ENCODE measurements around the gene NRG3.

NRG3 gene

DNA sequence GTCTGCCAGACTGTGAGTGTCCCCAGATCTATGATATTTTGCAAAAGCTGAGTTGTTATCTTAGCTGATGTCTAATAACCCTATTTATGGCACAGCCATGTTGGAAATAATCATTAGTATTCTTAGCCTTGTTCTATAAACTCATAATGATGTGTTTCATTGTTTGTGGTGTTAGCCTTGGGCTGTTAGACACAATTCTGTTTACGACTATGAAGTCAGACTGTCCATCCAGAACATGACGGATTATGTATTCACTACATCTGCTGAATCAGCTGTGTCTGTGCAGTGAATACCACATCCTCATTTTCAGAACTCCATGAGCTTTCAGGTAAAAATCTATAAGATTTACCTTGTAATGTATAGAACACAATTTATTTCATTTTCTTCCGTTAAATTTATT, 577.1 kb downstream of the NRG3 start:
- no peak overlapping the region for H3K4me3 ChIP-seq (ENCODE audit: low read depth, low read length, poor library complexity, severe bottlenecking)
- H3K4me1 ChIP-seq (ENCODE audit: insufficient read depth, low read length, severe bottlenecking): peaks cover 75% of the 10 kb centered on the region
- no peaks in the 10 kb centered on the region for H3K9me3 ChIP-seq (ENCODE audit: low read length)
- 0 out of 2 replicates have a peak overlapping the region, but pooled peaks have one; percentile 7 for H2AFZ ChIP-seq (ENCODE audit: low read length)
- peak overlapping the region; percentile 26; the same call in 1 of the 2 replicates for H3K4me2 ChIP-seq (ENCODE audit: low read length)
- H3K79me2 ChIP-seq (ENCODE audit: insufficient read depth, low read length): no peaks in the 10 kb centered on the region
- H3K36me3 ChIP-seq (ENCODE audit: insufficient read depth, low read length): no peaks in the 10 kb centered on the region
- H3K9ac ChIP-seq (ENCODE audit: low read length): peak overlapping the region; percentile 10; the same call in 1 of the 2 replicates
- no peaks in the 10 kb centered on the region for H3K27me3 ChIP-seq (ENCODE audit: insufficient read depth, low read length)
- TF ChIP-seq, protein P1, sequence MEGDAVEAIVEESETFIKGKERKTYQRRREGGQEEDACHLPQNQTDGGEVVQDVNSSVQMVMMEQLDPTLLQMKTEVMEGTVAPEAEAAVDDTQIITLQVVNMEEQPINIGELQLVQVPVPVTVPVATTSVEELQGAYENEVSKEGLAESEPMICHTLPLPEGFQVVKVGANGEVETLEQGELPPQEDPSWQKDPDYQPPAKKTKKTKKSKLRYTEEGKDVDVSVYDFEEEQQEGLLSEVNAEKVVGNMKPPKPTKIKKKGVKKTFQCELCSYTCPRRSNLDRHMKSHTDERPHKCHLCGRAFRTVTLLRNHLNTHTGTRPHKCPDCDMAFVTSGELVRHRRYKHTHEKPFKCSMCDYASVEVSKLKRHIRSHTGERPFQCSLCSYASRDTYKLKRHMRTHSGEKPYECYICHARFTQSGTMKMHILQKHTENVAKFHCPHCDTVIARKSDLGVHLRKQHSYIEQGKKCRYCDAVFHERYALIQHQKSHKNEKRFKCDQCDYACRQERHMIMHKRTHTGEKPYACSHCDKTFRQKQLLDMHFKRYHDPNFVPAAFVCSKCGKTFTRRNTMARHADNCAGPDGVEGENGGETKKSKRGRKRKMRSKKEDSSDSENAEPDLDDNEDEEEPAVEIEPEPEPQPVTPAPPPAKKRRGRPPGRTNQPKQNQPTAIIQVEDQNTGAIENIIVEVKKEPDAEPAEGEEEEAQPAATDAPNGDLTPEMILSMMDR (IDR thresholded peaks at IDR 0.05; ENCODE audit: low read length): no peak
- no peak for TF ChIP-seq EZH2 (IDR thresholded peaks at IDR 0.05; ENCODE audit: borderline replicate concordance, low read length)
- H4K20me1 ChIP-seq (ENCODE audit: insufficient read depth, low read length): no peaks in the 10 kb centered on the region
- no peaks in the 10 kb centered on the region for H3F3A ChIP-seq (ENCODE audit: insufficient read depth, low read length)
- H3K9me2 ChIP-seq (ENCODE audit: low read depth, low read length): no peaks in the 10 kb centered on the region
- H3K27ac ChIP-seq (ENCODE audit: low read depth, low read length, poor library complexity, severe bottlenecking): peak overlapping the region; percentile 82

DNA sequence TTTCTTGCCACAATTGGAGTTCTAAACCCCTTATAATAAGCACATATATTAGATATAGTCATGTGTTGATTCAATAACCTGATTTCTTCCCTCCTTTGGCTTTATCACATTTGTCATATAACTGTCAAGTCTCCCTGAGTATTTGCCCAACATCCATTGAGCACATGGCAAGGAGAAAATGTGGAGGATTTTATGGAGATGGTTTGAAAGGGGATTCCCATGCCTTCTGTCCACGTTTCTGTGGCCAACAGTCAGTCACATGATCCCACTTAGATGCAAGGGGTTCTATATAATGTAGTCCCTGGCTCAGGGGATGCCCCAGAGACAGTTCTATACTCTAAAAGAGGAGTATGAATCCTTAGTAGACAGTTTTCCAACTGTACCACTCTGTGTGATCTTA, 577.7 kb downstream of the NRG3 start:
- H3K9ac ChIP-seq (ENCODE audit: low read length): no peak overlapping the region
- H3K4me3 ChIP-seq (ENCODE audit: low read depth, low read length, poor library complexity, severe bottlenecking): no peak overlapping the region
- no peaks in the 10 kb centered on the region for H3K36me3 ChIP-seq (ENCODE audit: insufficient read depth, low read length)
- no peak overlapping the region for H3K4me2 ChIP-seq (ENCODE audit: low read length)
- no peak for TF ChIP-seq EZH2 (IDR thresholded peaks at IDR 0.05; ENCODE audit: borderline replicate concordance, low read length)
- TF ChIP-seq, protein P1 (IDR thresholded peaks at IDR 0.05; ENCODE audit: low read length): no peak
- H3K9me3 ChIP-seq (ENCODE audit: low read length): no peaks in the 10 kb centered on the region
- no peaks in the 10 kb centered on the region for H3K79me2 ChIP-seq (ENCODE audit: insufficient read depth, low read length)
- no peaks in the 10 kb centered on the region for H3F3A ChIP-seq (ENCODE audit: insufficient read depth, low read length)
- H3K4me1 ChIP-seq (ENCODE audit: insufficient read depth, low read length, severe bottlenecking): peaks cover 81% of the 10 kb centered on the region
- no peaks in the 10 kb centered on the region for H3K9me2 ChIP-seq (ENCODE audit: low read depth, low read length)
- no peaks in the 10 kb centered on the region for H3K27me3 ChIP-seq (ENCODE audit: insufficient read depth, low read length)
- H2AFZ ChIP-seq (ENCODE audit: low read length): no peak overlapping the region
- H4K20me1 ChIP-seq (ENCODE audit: insufficient read depth, low read length): no peaks in the 10 kb centered on the region
- peak overlapping the region; percentile 82 for H3K27ac ChIP-seq (ENCODE audit: low read depth, low read length, poor library complexity, severe bottlenecking)

DNA sequence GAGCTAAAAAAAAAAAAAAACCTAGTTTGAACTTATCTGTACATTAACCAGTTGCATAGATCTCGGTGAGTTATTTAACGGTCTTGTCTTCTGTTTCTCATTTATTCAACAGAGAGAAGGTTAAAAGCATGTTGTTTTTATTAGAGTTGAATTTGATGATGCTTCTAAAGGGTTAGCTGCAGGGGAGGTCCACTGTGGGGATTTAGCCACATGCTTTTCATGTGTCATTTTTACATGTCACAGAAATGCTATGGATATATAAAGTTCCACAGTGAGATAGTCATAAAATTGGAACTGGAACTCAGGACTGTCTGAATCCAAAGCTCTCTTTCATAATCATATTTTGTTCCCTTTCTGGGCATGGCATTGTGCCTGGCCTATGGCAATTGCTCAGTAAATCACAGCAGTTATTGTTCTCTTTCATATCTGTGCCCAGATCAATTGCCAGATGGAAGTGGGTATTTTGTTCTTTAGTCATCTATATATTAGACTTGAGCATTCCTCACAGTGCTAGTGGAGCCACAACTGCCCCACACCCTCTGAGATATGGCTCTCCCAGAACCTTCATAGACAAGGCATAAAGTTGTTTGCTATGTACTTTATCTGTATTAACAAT, 578.8 kb downstream of the NRG3 start:
- Histone ChIP-seq H3K36me3 (ENCODE audit: insufficient read depth, low read length) (no peaks in the 10 kb centered on the region), H2AFZ (ENCODE audit: low read length) (no peak overlapping the region), H3K79me2 (ENCODE audit: insufficient read depth, low read length) (no peaks in the 10 kb centered on the region), H3K9me3 (ENCODE audit: low read length) (no peaks in the 10 kb centered on the region), H3K4me3 (ENCODE audit: low read depth, low read length, poor library complexity, severe bottlenecking) (no peak overlapping the region), H3K4me1 (ENCODE audit: insufficient read depth, low read length, severe bottlenecking) (peaks cover 91% of the 10 kb centered on the region), H3K9me2 (ENCODE audit: low read depth, low read length) (no peaks in the 10 kb centered on the region), H3F3A (ENCODE audit: insufficient read depth, low read length) (no peaks in the 10 kb centered on the region), H3K9ac (ENCODE audit: low read length) (no peak overlapping the region), H3K4me2 (ENCODE audit: low read length) (no peak overlapping the region), H3K27me3 (ENCODE audit: insufficient read depth, low read length) (no peaks in the 10 kb centered on the region), H3K27ac (ENCODE audit: low read depth, low read length, poor library complexity, severe bottlenecking) (peak overlapping the region; percentile 3), H4K20me1 (ENCODE audit: insufficient read depth, low read length) (no peaks in the 10 kb centered on the region)
- TF ChIP-seq EZH2 (IDR thresholded peaks at IDR 0.05; ENCODE audit: borderline replicate concordance, low read length): no peak
- TF ChIP-seq, protein P1 (IDR thresholded peaks at IDR 0.05; ENCODE audit: low read length): no peak
